Ovary (tissue), 3 donors: ENCODE data around the gene EP300.

Source experiments
- EP300 ChIP-seq: sonication (generic); formaldehyde crosslinking; IDR thresholded peaks from one replicate; pipeline ENCODE4 v1.6.1; 2017; ENCODE audit warnings: antibody characterized with exemption
- POLR2A ChIP-seq: fragments of 450-650 bp; IDR thresholded peaks from one replicate; pipeline ENCODE4 v1.6.1; 2017; ENCODE audit warnings: antibody characterized with exemption, mild to moderate bottlenecking, moderate library complexity
- TF ChIP-seq, protein P1 (sequence below), 3 donors: fragments of 450-650 bp in 2 of 3; fragments of 200-600 bp in 1 of 3; IDR thresholded peaks; one replicate each; pipeline versions ENCODE4 v1.5.1 to v1.8.0; 2016 to 2022; ENCODE audit warnings: antibody characterized with exemption in 3 of 3, mild to moderate bottlenecking in 1 of 3
- donor health status: DM: no; HTN: no; CAD: no.

DNA sequence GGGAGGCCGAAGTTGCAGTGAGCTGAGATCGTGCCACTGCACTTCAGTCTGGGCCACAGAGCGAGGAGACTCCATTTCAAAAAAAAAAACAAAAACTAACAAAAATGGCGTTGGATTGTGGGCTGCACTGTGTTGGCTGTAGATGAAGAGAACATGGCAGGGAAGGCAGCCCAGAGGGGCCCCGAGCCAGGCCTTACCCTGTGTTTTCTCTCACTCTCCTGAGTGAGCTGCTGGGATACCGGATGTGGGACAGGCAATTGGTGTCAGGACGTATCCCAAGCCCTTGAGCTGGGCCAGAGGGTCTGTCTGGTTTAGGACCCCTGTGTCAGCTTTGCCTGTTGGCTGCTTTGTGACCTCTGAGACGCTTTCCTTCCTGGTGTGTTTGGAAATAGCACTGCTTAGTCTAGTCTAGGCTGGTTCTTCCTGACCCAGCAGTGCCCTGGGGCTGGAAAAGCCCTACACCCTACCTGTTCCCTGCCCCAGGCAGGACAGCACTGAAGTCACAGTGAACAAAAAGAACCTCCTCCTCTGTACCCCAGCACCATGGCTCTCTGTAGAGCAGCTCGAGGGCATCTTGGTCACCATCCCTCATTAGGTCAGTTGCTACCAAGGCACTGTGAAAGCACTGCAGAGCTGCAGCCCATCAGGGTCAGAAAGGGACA lies 130.6 kb downstream of the EP300 start:
- TF ChIP-seq, protein P1, sequence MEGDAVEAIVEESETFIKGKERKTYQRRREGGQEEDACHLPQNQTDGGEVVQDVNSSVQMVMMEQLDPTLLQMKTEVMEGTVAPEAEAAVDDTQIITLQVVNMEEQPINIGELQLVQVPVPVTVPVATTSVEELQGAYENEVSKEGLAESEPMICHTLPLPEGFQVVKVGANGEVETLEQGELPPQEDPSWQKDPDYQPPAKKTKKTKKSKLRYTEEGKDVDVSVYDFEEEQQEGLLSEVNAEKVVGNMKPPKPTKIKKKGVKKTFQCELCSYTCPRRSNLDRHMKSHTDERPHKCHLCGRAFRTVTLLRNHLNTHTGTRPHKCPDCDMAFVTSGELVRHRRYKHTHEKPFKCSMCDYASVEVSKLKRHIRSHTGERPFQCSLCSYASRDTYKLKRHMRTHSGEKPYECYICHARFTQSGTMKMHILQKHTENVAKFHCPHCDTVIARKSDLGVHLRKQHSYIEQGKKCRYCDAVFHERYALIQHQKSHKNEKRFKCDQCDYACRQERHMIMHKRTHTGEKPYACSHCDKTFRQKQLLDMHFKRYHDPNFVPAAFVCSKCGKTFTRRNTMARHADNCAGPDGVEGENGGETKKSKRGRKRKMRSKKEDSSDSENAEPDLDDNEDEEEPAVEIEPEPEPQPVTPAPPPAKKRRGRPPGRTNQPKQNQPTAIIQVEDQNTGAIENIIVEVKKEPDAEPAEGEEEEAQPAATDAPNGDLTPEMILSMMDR (IDR thresholded peaks at IDR 0.05), result no peak
- TF ChIP-seq EP300, result no peak
- no peak for TF ChIP-seq POLR2A
